HEK293 (cell line): ENCODE measurements around the gene LASP1.

Experiments used
- CTCF ChIA-PET: fragments of 350-600 bp; formaldehyde crosslinking; extraction: SDS; loops from one replicate; lab custom pipeline; 2021; ENCODE audit warnings: antibody characterized with exemption; lab: Yijun Ruan, JAX
- POLR2A ChIA-PET: fragments of 300-600 bp; formaldehyde crosslinking; extraction: SDS; loops from one replicate; lab custom pipeline; 2020; ENCODE audit warnings: antibody characterized with exemption, inconsistent platforms; lab: Yijun Ruan, JAX
- H3K27ac ChIP-seq: fragments of 200-500 bp; sonication (Bioruptor generic); 2 replicates; pipeline ENCODE4 v1.5.1; 2014; ENCODE audit warnings: low read depth, low read length, control low read depth, inconsistent platforms; ENCODE audit errors: extremely low read depth
- H3K36me3 ChIP-seq, 2 experiments: fragments of 200-500 bp in 1 of 2; sonication (Bioruptor generic) in 1 of 2; 1 replicate in 1 of 2; 2 replicates in 1 of 2; pipeline ENCODE4 v1.5.1; 2014 to 2017; ENCODE audit warnings: inconsistent platforms in 2 of 2, low read length in 2 of 2; ENCODE audit not compliant: control insufficient read depth in 2 of 2, insufficient read depth in 1 of 2
- H3K4me1 ChIP-seq: fragments of 200-500 bp; sonication (Bioruptor generic); 2 replicates; pipeline ENCODE4 v1.5.1; 2014; ENCODE audit warnings: mild to moderate bottlenecking, low read length, inconsistent platforms; ENCODE audit not compliant: control insufficient read depth, insufficient read depth
- H3K4me3 ChIP-seq: 2 replicates; pipeline ENCODE4 v1.5.1; 2011; ENCODE audit warnings: low read depth, mild to moderate bottlenecking, control low read depth, low read length, moderate library complexity
- H3K9me3 ChIP-seq: fragments of 200-500 bp; sonication (Bioruptor generic); 2 replicates; pipeline ENCODE4 v1.5.1; 2014; ENCODE audit warnings: low read depth, low read length, inconsistent platforms; ENCODE audit not compliant: control insufficient read depth, insufficient read depth
- ATF2 ChIP-seq: fragments of 450-650 bp; formaldehyde crosslinking; IDR thresholded peaks from 2 replicates; pipeline ENCODE4 v1.5.1; 2016; ENCODE audit warnings: missing biosample characterization, missing genetic modification characterization, low read depth
- EGR2 ChIP-seq: fragments of 450-650 bp; formaldehyde crosslinking; IDR thresholded peaks from 2 replicates; pipeline ENCODE4 v1.5.1; 2016; ENCODE audit warnings: low read depth, missing biosample characterization, missing genetic modification characterization
- GLIS2 ChIP-seq: fragments of 450-650 bp; formaldehyde crosslinking; IDR thresholded peaks from 2 replicates; pipeline ENCODE4 v1.5.1; 2016; ENCODE audit warnings: missing biosample characterization, missing genetic modification characterization
- MEIS1 ChIP-seq: sonication (generic); formaldehyde crosslinking; IDR thresholded peaks from 2 replicates; pipeline ENCODE4 v1.8.1; 2022; ENCODE audit warnings: missing genetic modification reagents, mild to moderate bottlenecking, borderline replicate concordance
- SCRT2 ChIP-seq: fragments of 450-650 bp; formaldehyde crosslinking; IDR thresholded peaks from 2 replicates; pipeline ENCODE4 v1.5.1; 2016; ENCODE audit warnings: missing biosample characterization, missing genetic modification characterization
- SP7 ChIP-seq: fragments of 450-650 bp; formaldehyde crosslinking; IDR thresholded peaks from 2 replicates; pipeline ENCODE4 v1.5.1; 2016; ENCODE audit warnings: missing biosample characterization, missing genetic modification characterization
- ZBTB17 ChIP-seq: fragments of 450-650 bp; formaldehyde crosslinking; IDR thresholded peaks from 2 replicates; pipeline ENCODE4 v1.5.1; 2016; ENCODE audit warnings: missing biosample characterization, missing genetic modification characterization
- ZFHX2 ChIP-seq: fragments of 450-650 bp; formaldehyde crosslinking; conservative IDR thresholded peaks from 2 replicates; pipeline ENCODE4 v1.5.1; 2016; ENCODE audit warnings: missing biosample characterization, missing genetic modification characterization
- ZIC2 ChIP-seq: fragments of 450-650 bp; formaldehyde crosslinking; IDR thresholded peaks from 2 replicates; pipeline ENCODE4 v1.5.1; 2016; ENCODE audit warnings: missing biosample characterization, missing genetic modification characterization
- ZNF114 ChIP-seq: fragments of 450-650 bp; formaldehyde crosslinking; IDR thresholded peaks from 2 replicates; pipeline ENCODE4 v1.5.0; 2017; ENCODE audit warnings: missing biosample characterization, missing genetic modification characterization
- ZNF121 ChIP-seq: fragments of 450-650 bp; formaldehyde crosslinking; IDR thresholded peaks from 2 replicates; pipeline ENCODE4 v1.5.1; 2016; ENCODE audit warnings: missing biosample characterization, missing genetic modification characterization
- ZNF132 ChIP-seq: fragments of 450-650 bp; formaldehyde crosslinking; IDR thresholded peaks from 2 replicates; pipeline ENCODE4 v1.5.1; 2017; ENCODE audit warnings: missing biosample characterization, missing genetic modification characterization, borderline replicate concordance
- ZNF16 ChIP-seq: fragments of 450-650 bp; formaldehyde crosslinking; IDR thresholded peaks from 2 replicates; pipeline ENCODE4 v1.5.1; 2016; ENCODE audit warnings: low read depth, missing biosample characterization, missing genetic modification characterization
- ZNF175 ChIP-seq: fragments of 450-650 bp; formaldehyde crosslinking; IDR thresholded peaks from 2 replicates; pipeline ENCODE4 v1.5.1; 2016; ENCODE audit warnings: missing biosample characterization, missing genetic modification characterization
- ZNF214 ChIP-seq: fragments of 450-650 bp; formaldehyde crosslinking; IDR thresholded peaks from 2 replicates; pipeline ENCODE4 v1.5.1; 2017; ENCODE audit warnings: missing biosample characterization, mild to moderate bottlenecking, missing genetic modification characterization, borderline replicate concordance
- ZNF335 ChIP-seq: fragments of 450-650 bp; formaldehyde crosslinking; conservative IDR thresholded peaks from 2 replicates; pipeline ENCODE4 v1.5.1; 2016; ENCODE audit warnings: missing biosample characterization, missing genetic modification characterization
- ZNF48 ChIP-seq: fragments of 450-650 bp; formaldehyde crosslinking; IDR thresholded peaks from 2 replicates; pipeline ENCODE4 v1.5.1; 2016; ENCODE audit warnings: missing biosample characterization, missing genetic modification characterization
- ZNF558 ChIP-seq: fragments of 450-650 bp; formaldehyde crosslinking; IDR thresholded peaks from 2 replicates; pipeline ENCODE4 v1.5.1; 2016; ENCODE audit warnings: missing biosample characterization, missing genetic modification characterization
- ZNF585B ChIP-seq: fragments of 450-650 bp; formaldehyde crosslinking; IDR thresholded peaks from 2 replicates; pipeline ENCODE4 v1.5.1; 2016; ENCODE audit warnings: missing biosample characterization, missing genetic modification characterization
- ZNF660 ChIP-seq: fragments of 450-650 bp; IDR thresholded peaks from 2 replicates; pipeline ENCODE4 v1.5.1; 2018; ENCODE audit warnings: missing biosample characterization, mild to moderate bottlenecking, missing genetic modification characterization
- ZNF664 ChIP-seq: fragments of 450-650 bp; formaldehyde crosslinking; IDR thresholded peaks from 2 replicates; pipeline ENCODE4 v1.5.1; 2016; ENCODE audit warnings: missing biosample characterization, missing genetic modification characterization
- ZNF677 ChIP-seq: fragments of 450-650 bp; IDR thresholded peaks from 2 replicates; pipeline ENCODE4 v1.5.0; 2018; ENCODE audit warnings: missing biosample characterization, mild to moderate bottlenecking, missing genetic modification characterization, moderate library complexity
- ZNF768 ChIP-seq: fragments of 450-650 bp; formaldehyde crosslinking; IDR thresholded peaks from 2 replicates; pipeline ENCODE4 v1.5.1; 2018; ENCODE audit warnings: missing biosample characterization, mild to moderate bottlenecking, missing genetic modification characterization
- ZSCAN4 ChIP-seq: fragments of 450-650 bp; formaldehyde crosslinking; IDR thresholded peaks from 2 replicates; pipeline ENCODE4 v1.5.1; 2017; ENCODE audit warnings: missing biosample characterization, missing genetic modification characterization

Gene LASP1

GRCh38 chr17:38918916-38919315, 49.1 kb downstream of the LASP1 start:
- POLR2A ChIA-PET = no interaction called here
- peaks cover 0 to 48% of the 10 kb centered on the region in 2 experiments; a peak in 2 of 3 replicates for H3K36me3 ChIP-seq
- H3K4me1 ChIP-seq = no peaks in the 10 kb centered on the region; the same call in 1 of the 2 replicates
- no peak overlapping the region for H3K27ac ChIP-seq
- no peak overlapping the region for H3K4me3 ChIP-seq
- CTCF ChIA-PET = interaction anchor here (0.9 to 1.5 kb wide), 2 partner anchors 45 to 46 kb away, joined by 3 to 4 read pairs; no protein-coding TSS in a partner anchor
- H3K9me3 ChIP-seq = no peaks in the 10 kb centered on the region
- TF ChIP-seq ATF2 (tag by site-specific recombination) (no peak), ZNF660 (tag by site-specific recombination) (no peak), ZSCAN4 (tag by site-specific recombination) (no peak), ZNF677 (tag by site-specific recombination) (no peak), ZNF48 (no peak), ZNF585B (tag by site-specific recombination) (no peak), SCRT2 (tag by site-specific recombination) (no peak), MEIS1 (CRISPR knock-in tag) (no peak), ZNF664 (tag by site-specific recombination) (no peak), ZNF175 (tag by site-specific recombination) (no peak)

GRCh38 chr17:38919316-38920078, 49.6 kb downstream of the LASP1 start:
- H3K4me1 ChIP-seq = no peaks in the 10 kb centered on the region; the same call in 1 of the 2 replicates
- POLR2A ChIA-PET = no interaction called here
- TF ChIP-seq ZNF214 (tag by site-specific recombination) (no peak), ZFHX2 (tag by site-specific recombination) (peak; percentile 79), EGR2 (tag by site-specific recombination) (peak; percentile 71)
- CTCF ChIA-PET = interaction anchor here (0.5 to 1.5 kb wide), 3 partner anchors 45 to 50 kb away, joined by 3 to 4 read pairs (median 3); partner anchors contain the start of gene LASP1
- no peak overlapping the region for H3K27ac ChIP-seq
- H3K9me3 ChIP-seq = no peaks in the 10 kb centered on the region
- H3K4me3 ChIP-seq = no peak overlapping the region
- peaks cover 0 to 42% of the 10 kb centered on the region in 2 experiments; a peak in 2 of 3 replicates for H3K36me3 ChIP-seq

- peaks cover 0 to 31% of the 10 kb centered on the region in 2 experiments; a peak in 2 of 3 replicates for H3K36me3 ChIP-seq
- no peak overlapping the region for H3K4me3 ChIP-seq
- no peak overlapping the region for H3K27ac ChIP-seq
- ChIA-PET POLR2A (no interaction called here), CTCF (interaction anchor here (0.5 kb wide), 1 partner anchor 51 kb away, joined by 3 read pairs; the partner anchor contains the start of gene LASP1)
- no peaks in the 10 kb centered on the region for H3K9me3 ChIP-seq
- no peak for TF ChIP-seq ATF2 (tag by site-specific recombination)
- no peak for TF ChIP-seq ZIC2 (tag by site-specific recombination)
- no peak for TF ChIP-seq SP7 (tag by site-specific recombination)
- no peak for TF ChIP-seq ZNF121 (tag by site-specific recombination)
- TF ChIP-seq ZBTB17 (tag by site-specific recombination) = no peak
- no peak for TF ChIP-seq ZNF16 (tag by site-specific recombination)
- TF ChIP-seq ZNF768 (tag by site-specific recombination) = no peak
- TF ChIP-seq GLIS2 (tag by site-specific recombination) = no peak
- TF ChIP-seq ZNF558 (tag by site-specific recombination) = no peak
- no peak for TF ChIP-seq ZNF114 (tag by site-specific recombination)
- TF ChIP-seq ZNF132 (tag by site-specific recombination) = no peak
- no peak for TF ChIP-seq ZNF335 (tag by site-specific recombination)
- H3K4me1 ChIP-seq = no peaks in the 10 kb centered on the region; the same call in 1 of the 2 replicates
Observed at GRCh38 chr17:38920374-38921291, 50.8 kb downstream of the LASP1 start.
